Sigmoid colon (tissue), 7 donors: Measurements from ENCODE around the gene METTL21C. TPM values are rescaled to one million over a fixed set of nuclear protein-coding genes. Genes with fewer than 3 reads are reported as not detected.

Source experiments
- DNase-seq: peaks from one replicate; pipeline ENCODE4 v3.0.0-alpha.2; 2019
- H3K27ac ChIP-seq, 4 donors: fragments of 200-600 bp; sonication (generic); one replicate each; pipeline ENCODE4 v1.5.1; 2016 to 2019; ENCODE audit warnings: mild to moderate bottlenecking in 1 of 4
- H3K27me3 ChIP-seq, 3 donors: fragments of 200-600 bp; sonication (generic); one replicate each; pipeline ENCODE4 v1.5.1; 2019; ENCODE audit warnings: mild to moderate bottlenecking in 1 of 3
- H3K36me3 ChIP-seq, 4 donors: fragments of 200-600 bp; sonication (generic); one replicate each; pipeline ENCODE4 v1.5.1; 2016 to 2019
- H3K4me1 ChIP-seq, 4 donors: fragments of 200-600 bp; sonication (generic); one replicate each; pipeline ENCODE4 v1.5.1; 2017 to 2019
- H3K4me3 ChIP-seq, 4 donors: fragments of 200-600 bp; sonication (generic); one replicate each; pipeline ENCODE4 v1.5.1; 2017 to 2019; ENCODE audit warnings: mild to moderate bottlenecking in 2 of 4, moderate library complexity in 1 of 4
- H3K9me3 ChIP-seq, 4 donors: fragments of 200-600 bp in 3 of 4; sonication (generic) in 3 of 4; one replicate each; pipeline versions ENCODE4 v1.5.1 to v1.6.1; 2013 to 2019
- EP300 ChIP-seq, 4 donors: sonication (generic); formaldehyde crosslinking; IDR thresholded peaks; one replicate each; pipeline ENCODE4 v1.6.1; 2017; ENCODE audit warnings: antibody characterized with exemption in 4 of 4
- POLR2A ChIP-seq, 2 donors: fragments of 450-650 bp; IDR thresholded peaks; one replicate each; pipeline ENCODE4 v1.6.1; 2016; ENCODE audit warnings: antibody characterized with exemption in 2 of 2, mild to moderate bottlenecking in 2 of 2, moderate library complexity in 2 of 2
- POLR2AphosphoS5 ChIP-seq, 4 donors: sonication (generic); formaldehyde crosslinking; IDR thresholded peaks; one replicate each; pipeline ENCODE4 v1.6.1; 2017; ENCODE audit warnings: antibody characterized with exemption in 4 of 4
- WGBS, 2 donors: extraction: QIAGEN DNeasy Blood & Tissue Kit; methylation state at CpG; one replicate each; pipeline ENCODE4 v1.1.7; 2013; 5-methylcytosine and 5-hydroxymethylcytosine counted together
- intact Hi-C: fragments of 100-400 bp; cut with DNase I; formaldehyde crosslinking; loops from one replicate; pipeline ENCODE4 v1.15.1; 2023
- polyA plus RNA-seq, 3 donors: library from polyadenylated mRNA; stranded (reverse); fragments of 200-250 nt; gene quantifications; one replicate each; pipeline ENCODE4 v1.2.3, GENCODE V29; 2013
- total RNA-seq, 4 donors: library from RNA; depleted of rRNA; stranded (reverse); fragments of >200 nt; gene quantifications; one replicate each; pipeline ENCODE4 v1.1.0, GENCODE V29; 2016
- TF ChIP-seq, protein P1 (sequence below), 4 experiments: fragments of 450-650 bp in 3 of 4; fragments of 200-600 bp in 1 of 4; IDR thresholded peaks; one replicate each; pipeline ENCODE4 v1.5.1; 2016 to 2019; ENCODE audit warnings: antibody characterized with exemption in 4 of 4, mild to moderate bottlenecking in 3 of 4, moderate library complexity in 2 of 4
- donor health status: healthy with polysubstance abuse.
- donor health status: Bipolar disorder and iron deficiency.
- donor health status: healthy.

METTL21C gene
- total and polyA plus RNA-seq, 7 donors, result 0.36 TPM; not detected in 6

DNA sequence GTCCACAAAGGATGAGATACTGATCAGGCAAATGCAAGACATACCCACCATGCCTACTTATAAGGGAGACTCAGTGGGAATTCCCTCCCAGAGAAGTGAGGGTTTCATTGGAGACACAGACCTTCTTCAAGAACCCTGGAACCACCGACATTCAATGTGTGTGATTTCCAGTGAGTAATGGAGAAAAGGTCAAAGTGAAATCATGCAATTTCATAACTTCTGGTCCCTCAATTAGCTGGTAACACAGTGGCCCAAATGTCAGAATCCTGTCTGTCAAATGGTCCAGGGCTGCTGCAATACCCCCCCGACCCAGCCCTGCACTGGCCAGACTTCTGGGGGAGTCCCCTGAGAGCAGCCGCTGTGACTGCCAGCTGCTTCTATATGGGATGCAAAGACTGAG, 4.7 kb upstream of the METTL21C start:
- Histone ChIP-seq H3K27ac (no peak overlapping the region), H3K9me3 (no peaks in the 10 kb centered on the region), H3K4me3 (no peak overlapping the region), H3K4me1 (peaks cover 0 to 13% (median 7%) of the 10 kb centered on the region in 4 donors), H3K36me3 (no peaks in the 10 kb centered on the region), H3K27me3 (peaks cover 0 to 3% (median 0%) of the 10 kb centered on the region in 3 donors)
- WGBS, 2 donors, result 79 to 83% methylated on average over 3 of the region's 3 CpGs
- DNase-seq, result no peak
- intact Hi-C loops, result no loop called here
- TF ChIP-seq, protein P1, sequence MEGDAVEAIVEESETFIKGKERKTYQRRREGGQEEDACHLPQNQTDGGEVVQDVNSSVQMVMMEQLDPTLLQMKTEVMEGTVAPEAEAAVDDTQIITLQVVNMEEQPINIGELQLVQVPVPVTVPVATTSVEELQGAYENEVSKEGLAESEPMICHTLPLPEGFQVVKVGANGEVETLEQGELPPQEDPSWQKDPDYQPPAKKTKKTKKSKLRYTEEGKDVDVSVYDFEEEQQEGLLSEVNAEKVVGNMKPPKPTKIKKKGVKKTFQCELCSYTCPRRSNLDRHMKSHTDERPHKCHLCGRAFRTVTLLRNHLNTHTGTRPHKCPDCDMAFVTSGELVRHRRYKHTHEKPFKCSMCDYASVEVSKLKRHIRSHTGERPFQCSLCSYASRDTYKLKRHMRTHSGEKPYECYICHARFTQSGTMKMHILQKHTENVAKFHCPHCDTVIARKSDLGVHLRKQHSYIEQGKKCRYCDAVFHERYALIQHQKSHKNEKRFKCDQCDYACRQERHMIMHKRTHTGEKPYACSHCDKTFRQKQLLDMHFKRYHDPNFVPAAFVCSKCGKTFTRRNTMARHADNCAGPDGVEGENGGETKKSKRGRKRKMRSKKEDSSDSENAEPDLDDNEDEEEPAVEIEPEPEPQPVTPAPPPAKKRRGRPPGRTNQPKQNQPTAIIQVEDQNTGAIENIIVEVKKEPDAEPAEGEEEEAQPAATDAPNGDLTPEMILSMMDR (IDR thresholded peaks at IDR 0.05), result no peak
- no peak for TF ChIP-seq POLR2AphosphoS5 (IDR thresholded peaks at IDR 0.05)
- no peak for TF ChIP-seq EP300 (IDR thresholded peaks at IDR 0.05)
- TF ChIP-seq POLR2A (IDR thresholded peaks at IDR 0.05), result no peak

DNA sequence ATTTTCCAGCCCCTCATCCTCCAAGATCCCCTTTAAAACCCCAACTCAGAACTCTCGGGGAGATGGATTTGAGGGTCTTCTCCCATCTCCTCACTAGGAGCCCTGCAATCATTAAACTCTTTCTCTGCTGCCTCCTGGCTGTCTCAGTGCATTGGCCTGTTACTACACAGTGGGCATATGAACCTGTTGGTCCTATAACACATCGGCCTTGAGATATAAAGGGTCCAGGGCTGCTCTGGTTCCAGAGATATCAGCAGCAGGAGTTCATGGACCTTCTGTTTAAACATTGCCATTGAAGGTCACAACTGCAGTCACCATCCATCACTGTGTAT, 3.8 kb upstream of the METTL21C start:
- TF ChIP-seq POLR2AphosphoS5 (IDR thresholded peaks at IDR 0.05) (no peak), EP300 (IDR thresholded peaks at IDR 0.05) (no peak)
- Histone ChIP-seq H3K27ac (no peak overlapping the region), H3K4me3 (no peak overlapping the region), H3K36me3 (no peaks in the 10 kb centered on the region), H3K4me1 (peaks cover 0 to 13% (median 7%) of the 10 kb centered on the region in 4 donors), H3K9me3 (no peaks in the 10 kb centered on the region), H3K27me3 (peaks cover 0 to 3% (median 0%) of the 10 kb centered on the region in 3 donors)
- WGBS, 2 donors, result 94% methylated on average over 2 of the region's 2 CpGs
- intact Hi-C loops, result no loop called here
- no peak for DNase-seq

DNA sequence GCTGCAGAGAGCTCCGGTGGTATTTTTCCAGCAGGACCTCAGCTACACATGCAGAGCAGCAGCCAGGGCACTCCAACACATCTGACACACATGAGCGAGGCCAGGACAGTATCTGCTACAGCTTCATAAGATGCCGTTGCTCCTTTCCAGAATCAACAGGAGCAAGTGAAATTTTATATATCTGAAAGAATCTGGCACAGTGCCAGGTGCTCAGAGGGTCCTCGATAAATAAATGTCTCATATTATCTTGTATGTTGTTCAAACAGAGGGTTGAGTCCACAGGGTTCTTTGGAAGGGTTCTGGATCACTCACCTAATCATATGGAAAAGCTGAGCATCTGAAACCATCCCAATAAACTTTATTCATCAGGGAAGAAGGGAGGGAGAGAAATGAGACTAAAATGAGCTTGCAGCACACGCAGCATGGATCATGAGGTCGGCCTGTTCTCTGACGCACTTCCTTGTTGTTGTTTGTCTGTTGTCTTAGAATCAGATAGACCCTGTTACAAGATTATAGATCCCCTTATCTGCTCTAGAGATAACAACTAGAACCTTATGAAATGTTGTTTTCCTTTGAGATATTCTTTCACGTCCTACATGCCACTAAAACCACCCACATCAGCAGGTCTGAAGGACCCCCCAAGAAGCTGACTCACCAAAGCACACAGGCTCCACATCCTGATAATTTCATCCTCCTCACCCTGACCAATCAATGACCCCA, 3.2 kb upstream of the METTL21C start:
- 87 to 89% methylated on average over 8 of the region's 8 CpGs for WGBS, 2 donors
- DNase-seq, result no peak
- Histone ChIP-seq H3K36me3 (no peaks in the 10 kb centered on the region), H3K9me3 (no peaks in the 10 kb centered on the region), H3K4me1 (peaks cover 0 to 13% (median 7%) of the 10 kb centered on the region in 4 donors), H3K4me3 (no peak overlapping the region), H3K27me3 (peaks cover 0 to 7% (median 0%) of the 10 kb centered on the region in 3 donors), H3K27ac (no peak overlapping the region)
- intact Hi-C loops, result no loop called here
- TF ChIP-seq POLR2A (IDR thresholded peaks at IDR 0.05), result no peak

DNA sequence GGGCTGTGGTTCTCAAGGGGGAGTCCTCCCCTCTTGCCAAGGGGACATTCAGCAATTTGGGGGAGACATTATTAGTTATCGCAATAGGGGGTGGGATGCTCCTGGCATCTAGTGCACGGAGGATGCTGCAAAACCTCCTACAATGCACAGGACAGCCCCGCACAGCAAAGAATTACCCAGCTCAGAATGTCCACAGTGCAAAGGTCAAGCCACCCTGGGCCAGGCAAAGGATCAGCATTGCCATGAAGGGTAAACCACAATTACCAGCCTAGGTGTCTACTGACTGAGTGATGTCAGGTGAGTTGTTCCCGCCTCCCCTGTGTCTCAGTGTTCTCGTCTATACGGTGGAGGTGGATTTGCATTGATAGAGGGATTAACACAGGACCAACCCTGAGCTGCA, 2.4 kb upstream of the METTL21C start:
- Histone ChIP-seq H3K36me3 (no peaks in the 10 kb centered on the region), H3K27me3 (peaks cover 0 to 8% (median 0%) of the 10 kb centered on the region in 3 donors), H3K27ac (no peak overlapping the region), H3K4me1 (peaks cover 0 to 13% (median 7%) of the 10 kb centered on the region in 4 donors), H3K4me3 (no peak overlapping the region), H3K9me3 (no peaks in the 10 kb centered on the region)
- WGBS, 2 donors, result 83 to 87% methylated on average over 6 of the region's 6 CpGs
- DNase-seq, result no peak
- TF ChIP-seq POLR2A (IDR thresholded peaks at IDR 0.05), result no peak
- TF ChIP-seq POLR2AphosphoS5 (IDR thresholded peaks at IDR 0.05), result no peak
- TF ChIP-seq, protein P1 (IDR thresholded peaks at IDR 0.05), result no peak
- TF ChIP-seq EP300 (IDR thresholded peaks at IDR 0.05), result no peak
- intact Hi-C loops, result no loop called here

DNA sequence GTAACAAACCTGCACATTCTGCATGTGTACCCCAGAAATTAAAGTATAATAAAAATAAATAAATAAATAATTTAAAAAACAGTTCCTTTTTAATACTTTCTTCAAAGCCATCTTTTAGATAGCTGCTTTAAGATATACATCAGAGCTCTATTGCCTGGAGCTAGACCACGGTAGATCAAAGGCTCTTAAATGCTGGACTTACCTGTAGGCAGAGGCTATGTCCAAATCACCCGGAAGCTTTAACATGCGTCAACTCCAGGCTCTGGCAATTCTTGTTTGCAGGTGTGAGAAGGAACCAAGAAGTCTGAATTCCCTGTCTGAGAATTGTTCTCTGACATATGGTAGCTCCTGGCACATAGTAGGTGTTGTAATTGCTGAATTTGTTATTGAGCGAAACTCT, 1.6 kb upstream of the METTL21C start:
- TF ChIP-seq EP300 (IDR thresholded peaks at IDR 0.05) (no peak), POLR2A (IDR thresholded peaks at IDR 0.05) (no peak), POLR2AphosphoS5 (IDR thresholded peaks at IDR 0.05) (no peak)
- TF ChIP-seq, protein P1 (IDR thresholded peaks at IDR 0.05), result no peak
- intact Hi-C loops, result no loop called here
- H3K9me3 ChIP-seq, result no peaks in the 10 kb centered on the region
- H3K4me1 ChIP-seq, result peaks cover 0 to 13% (median 7%) of the 10 kb centered on the region in 4 donors
- no peak for DNase-seq
- H3K4me3 ChIP-seq, result no peak overlapping the region
- H3K27ac ChIP-seq, result no peak overlapping the region
- H3K27me3 ChIP-seq, result peaks cover 0 to 14% (median 0%) of the 10 kb centered on the region in 3 donors
- WGBS, 2 donors, result 88 to 91% methylated on average over 4 of the region's 4 CpGs
- no peaks in the 10 kb centered on the region for H3K36me3 ChIP-seq

DNA sequence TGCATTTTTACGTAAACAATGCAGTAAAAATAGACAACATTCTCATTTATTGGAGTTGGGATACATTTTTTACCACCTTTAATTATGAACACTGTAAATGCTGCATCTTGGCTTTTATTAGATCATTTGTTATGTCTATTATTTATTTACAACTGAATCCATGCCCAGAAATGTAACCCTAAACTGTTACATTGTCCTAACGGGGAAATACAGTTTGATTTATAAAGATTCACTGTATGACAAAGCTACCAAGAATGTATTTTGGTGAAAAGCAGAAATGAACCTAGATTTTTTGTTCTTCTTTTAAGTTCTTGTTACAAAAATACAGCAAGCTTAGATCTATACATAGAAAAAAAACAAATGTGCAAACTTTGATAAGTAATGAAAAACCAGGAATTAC, 1.1 kb downstream of the METTL21C start:
- no peak for TF ChIP-seq EP300 (IDR thresholded peaks at IDR 0.05)
- Histone ChIP-seq H3K27me3 (peaks cover 0 to 18% (median 0%) of the 10 kb centered on the region in 3 donors), H3K27ac (no peak overlapping the region), H3K9me3 (no peaks in the 10 kb centered on the region), H3K4me3 (no peak overlapping the region), H3K36me3 (no peaks in the 10 kb centered on the region), H3K4me1 (no peaks in the 10 kb centered on the region)
- DNase-seq, result no peak
- WGBS, 2 donors, result 63 to 72% methylated on average over 2 of the region's 2 CpGs
- intact Hi-C loops, result no loop called here
